ENCODE measurements around the gene BRINP2.

GRCh38 chr1:177211231-177211630, 40.5 kb downstream of the BRINP2 start:
- TF ChIP-seq CTCF (IDR thresholded peaks at IDR 0.05) = no peak
- TF ChIP-seq POLR2A (IDR thresholded peaks at IDR 0.05; ENCODE audit: low read depth) = no peak
